Activated T-cell treated with anti-CD3 and anti-CD28 coated beads for 24 hours (primary cell): ENCODE data around the gene NRARP.
"Not testable (repeated sequence)": the region's sequence is repeated elsewhere in the genome, so short reads cannot be mapped to it uniquely, and the experiment has no call there.

Experiments
- DNase-seq: peaks from one replicate; pipeline ENCODE4 v3.0.0-alpha.2; 2020; ENCODE audit warnings: low read depth

The NRARP gene, protein sequence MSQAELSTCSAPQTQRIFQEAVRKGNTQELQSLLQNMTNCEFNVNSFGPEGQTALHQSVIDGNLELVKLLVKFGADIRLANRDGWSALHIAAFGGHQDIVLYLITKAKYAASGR

DNA sequence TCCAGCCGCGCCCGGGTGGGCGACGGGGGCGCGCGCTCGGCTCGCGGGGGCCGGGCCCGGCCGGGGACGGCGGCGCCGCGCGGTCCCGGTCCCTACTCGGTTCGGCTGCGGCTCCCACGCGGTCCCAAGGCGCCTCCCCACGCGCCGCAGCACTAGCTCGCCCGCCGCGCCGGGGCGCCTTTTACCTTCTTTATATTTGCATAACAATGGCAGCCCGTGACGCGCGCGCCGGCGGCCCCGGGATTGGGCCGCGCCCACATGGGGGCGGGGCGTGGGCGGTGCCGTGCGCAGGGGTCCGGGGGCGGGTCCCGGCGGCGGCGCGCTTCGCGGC is at the start of gene NRARP:
Gene NRARP (minus strand): TSS at position 154 of the 331 bp plus-strand sequence. CDS start 343 bp downstream, outside the sequence.
- peak; percentile 85 for DNase-seq

DNA sequence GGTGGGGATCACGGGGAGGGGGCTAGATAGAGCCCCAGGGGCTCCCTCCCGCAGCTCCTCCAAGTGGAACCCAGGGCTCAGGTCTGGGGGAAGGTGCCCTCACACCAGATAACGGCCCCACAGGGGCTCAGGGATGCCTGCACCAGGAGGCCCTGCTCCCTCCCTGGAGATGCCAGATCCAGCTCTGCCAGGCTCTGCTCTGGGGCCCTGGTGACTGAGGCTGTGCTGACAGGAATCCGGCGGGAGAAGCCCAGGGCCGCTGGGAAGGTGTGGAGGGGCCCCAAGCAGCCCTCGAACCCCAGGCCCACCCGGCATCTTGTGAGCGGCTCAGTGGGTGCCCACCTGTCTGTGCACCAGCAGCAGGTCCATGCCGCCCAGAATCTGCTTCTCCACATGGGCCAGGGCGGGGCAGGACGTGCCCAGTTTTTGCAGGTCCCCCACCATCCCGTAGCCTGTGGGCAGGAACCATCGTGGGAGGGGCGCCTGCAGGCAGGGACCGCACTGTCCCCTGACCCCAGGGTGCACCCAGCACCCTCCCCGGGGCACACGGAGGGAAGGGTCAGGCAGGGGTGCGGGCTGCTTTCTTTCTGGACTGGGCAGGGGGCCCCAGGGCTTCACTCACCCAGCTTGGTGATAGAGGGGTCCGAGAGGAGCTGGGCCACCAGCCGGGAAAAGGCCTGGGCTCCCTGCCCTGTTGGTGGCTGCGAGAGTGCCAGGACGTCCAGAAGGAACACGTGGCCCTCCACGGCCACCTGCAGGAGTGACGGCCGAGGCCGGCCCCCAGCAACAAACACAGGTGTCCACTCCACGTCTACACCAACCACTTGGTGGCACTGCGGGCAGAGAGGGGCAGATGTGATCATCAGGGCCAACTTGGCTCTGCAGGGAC is 48.9 kb upstream of the NRARP start:
- no peak for DNase-seq

DNA sequence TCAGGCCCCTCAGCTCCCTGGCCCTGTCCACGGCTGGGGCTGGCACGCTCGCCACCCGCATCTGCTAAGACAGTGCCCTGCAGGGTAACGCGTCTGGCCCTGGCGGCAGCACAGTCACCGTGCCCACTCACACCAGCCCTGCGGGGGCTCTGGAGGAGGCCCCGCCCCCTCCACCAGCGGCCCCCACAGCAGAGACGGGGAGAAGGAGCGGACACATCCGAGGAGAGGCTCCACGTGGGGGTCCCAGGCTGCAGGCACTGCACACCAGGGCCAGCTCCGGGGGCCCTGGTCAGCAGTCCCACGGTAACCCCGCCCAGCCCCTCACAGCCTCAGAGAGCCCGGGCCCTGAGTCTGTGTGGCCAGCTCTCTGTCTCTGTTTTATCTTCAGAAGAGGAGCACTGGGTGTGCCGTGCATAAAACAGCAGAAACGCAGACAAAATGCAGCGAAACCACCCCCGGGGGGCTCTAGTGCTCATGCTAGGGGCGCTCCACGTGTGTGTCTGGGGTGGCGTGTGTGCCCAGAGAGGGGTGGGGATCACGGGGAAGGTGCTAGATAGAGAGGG is 47.5 kb upstream of the NRARP start:
- DNase-seq, result no peak

DNA sequence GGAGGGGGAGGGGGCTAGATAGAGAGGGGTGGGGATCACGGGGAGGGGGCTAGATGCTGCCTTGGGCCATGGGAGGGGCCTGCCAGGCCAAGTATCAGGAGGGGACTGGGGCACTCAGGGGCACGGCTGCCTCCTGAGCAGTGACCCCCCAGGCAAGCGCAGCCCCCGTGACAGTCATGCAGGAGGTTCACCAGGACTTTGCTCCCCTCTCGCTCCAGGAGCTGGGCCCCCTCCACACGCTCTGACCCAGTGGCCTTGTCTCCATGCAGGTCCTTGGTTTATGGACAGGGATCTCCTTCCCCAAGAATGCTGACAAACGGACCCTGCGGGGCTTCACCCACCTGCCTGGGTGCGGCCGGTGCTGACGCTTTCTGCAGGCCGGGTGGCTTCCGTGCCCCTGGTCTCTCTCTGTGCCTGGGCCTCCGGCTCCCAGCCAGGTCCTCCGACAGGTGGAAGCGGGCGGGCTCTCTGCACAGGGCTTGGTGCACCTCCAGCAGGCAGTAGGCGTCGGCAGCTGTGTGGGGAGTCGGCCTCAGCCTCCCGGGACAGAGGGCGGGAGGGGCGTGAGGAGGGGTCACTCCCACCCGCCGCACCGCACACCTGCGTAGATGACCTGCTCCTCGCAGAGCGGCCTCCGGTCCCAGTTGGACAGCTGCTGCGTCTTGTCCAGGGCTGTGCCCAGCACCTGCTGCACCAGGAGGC is 46.8 kb upstream of the NRARP start:
- DNase-seq, result no peak

DNA sequence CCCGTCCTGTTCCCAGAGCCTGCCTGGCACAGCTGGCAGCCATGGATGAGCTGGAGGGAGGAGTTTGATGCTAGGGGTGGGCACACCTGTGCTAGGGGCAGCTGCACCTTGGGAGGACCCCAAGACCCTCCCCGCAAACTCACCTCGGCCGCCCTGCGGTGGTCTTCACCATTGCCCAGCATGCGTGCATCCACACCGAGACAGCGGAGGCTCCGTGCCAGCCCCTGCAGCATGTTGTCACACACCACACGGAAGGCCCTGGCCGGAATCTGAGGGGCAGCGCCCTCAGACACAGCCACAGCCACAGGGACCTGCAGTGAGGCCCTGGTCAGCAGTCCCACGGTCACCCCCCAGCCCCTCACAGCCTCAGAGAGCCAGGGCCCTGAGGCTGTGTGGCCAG is 45.9 kb upstream of the NRARP start:
- no peak for DNase-seq

DNA sequence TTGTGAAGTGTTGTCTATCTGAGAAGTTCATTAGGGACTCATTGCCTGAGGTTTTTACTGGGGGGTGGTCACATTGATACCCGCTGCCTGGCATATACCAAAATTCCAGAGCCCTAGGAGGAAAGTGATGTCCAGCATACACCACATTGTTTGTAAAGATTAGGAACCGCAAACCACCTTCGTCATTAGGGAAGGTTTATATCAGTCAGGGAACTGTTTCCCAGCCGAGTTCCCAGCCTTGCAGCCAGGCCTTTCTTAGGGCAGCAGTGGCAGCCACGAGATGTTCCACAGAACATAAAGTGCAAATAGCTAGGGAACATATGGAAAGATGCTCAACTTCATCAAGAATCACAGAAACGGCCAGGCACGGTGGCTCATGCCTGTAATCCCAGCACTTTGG is 40.4 kb upstream of the NRARP start:
- no peak for DNase-seq

DNA sequence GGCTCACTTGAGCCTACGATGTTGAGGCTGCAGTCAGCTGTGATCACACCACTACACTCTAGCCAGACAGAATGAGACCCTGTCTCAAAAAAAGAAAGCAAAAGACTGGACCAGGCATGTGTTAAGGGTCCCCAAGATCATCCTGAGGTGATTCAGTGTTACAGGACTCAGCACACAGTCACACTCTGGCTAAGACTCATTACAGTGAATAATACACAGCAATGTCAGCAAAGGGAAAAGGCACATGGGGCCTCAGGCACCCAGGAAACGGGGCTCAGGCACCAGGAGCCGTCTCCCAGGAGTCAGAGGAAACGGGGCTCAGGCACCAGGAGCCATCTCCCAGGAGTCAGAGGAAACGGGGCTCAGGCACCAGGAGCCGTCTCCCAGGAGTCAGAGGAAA is 39.2 kb upstream of the NRARP start:
- DNase-seq, result no peak

DNA sequence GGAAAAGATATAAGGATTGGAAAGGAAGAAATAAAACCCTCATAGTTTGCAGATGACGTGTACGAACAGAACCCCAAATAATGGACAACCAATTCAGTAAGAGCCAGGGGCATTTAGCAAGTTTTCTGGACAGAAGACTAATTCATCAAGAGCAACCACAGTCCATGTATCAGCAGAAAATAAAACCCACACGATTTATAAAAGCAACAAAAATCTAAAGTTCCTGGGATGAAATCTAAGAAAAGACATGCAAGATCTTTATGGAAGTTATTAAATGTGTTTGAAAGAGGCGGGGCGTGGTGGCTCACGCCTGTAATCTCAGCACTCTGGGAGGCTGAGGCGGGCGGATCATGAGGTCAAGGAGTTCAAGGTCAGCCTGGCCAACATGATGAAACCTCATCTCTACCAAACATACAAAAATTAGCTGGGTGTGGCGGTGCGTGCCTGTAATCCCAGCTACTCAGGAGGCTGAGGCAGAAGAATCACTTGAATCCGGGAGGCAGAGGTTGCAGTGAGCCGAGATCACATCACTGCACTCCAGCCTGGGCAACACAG is 37.9 kb upstream of the NRARP start:
- DNase-seq, result not testable (repeated sequence)

DNA sequence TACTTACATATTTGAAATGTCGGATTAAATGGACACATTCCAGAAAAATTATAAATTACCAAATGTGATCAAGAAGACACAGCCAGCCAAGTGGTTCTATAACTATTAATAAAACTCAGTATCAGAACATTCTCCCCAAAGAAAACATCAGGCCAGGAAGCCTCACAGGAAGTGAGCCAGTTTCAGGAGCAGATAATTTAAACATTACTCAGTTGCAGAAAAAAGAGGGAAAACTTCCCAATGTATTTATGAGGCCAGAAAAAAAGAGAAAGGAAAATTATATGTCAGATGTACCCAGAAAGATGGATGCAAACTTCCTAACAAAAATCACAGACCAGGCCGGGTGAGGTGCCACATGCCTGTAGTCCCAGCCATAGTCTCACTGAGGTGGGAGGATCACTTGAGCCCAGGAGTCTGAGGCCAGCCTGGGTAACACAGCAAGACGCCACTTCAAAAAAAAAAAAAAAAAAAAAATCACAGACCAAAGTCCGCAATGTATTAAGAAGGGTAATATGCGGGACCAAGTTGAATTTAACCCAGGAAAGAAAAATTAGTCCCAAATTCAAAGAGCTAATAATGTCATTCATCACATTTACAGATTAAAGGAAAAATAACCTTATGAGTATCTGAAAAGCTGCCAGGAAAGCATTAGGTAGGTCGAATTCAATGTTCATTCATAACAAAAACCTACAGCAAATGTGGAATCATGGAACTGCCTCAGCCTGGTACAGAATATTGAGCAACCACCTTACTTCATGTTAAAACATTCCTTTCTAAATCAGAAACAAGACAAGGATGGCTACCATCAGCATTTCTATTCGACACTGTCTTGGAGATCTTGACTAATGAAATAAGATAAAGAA is 37.2 kb upstream of the NRARP start:
- no peak for DNase-seq

DNA sequence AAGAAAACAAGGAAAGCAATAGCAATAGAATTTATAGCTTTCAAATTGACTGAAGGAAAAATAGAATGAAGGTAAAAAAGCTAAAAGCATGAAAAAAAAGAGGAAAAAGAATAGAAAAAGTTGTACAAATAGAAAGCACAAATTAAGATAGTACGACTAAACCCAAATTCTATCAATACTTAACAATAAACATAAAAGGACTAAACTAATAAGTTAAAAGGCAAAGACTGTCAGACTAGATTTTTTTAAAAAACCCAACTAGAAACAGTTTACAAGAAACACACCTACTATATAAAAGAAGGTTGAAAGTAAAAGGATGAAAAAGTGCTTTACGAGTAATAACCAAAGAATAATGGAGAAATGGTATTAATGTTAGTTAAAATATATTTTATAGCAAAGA is 34.7 kb upstream of the NRARP start:
- DNase-seq, result no peak

DNA sequence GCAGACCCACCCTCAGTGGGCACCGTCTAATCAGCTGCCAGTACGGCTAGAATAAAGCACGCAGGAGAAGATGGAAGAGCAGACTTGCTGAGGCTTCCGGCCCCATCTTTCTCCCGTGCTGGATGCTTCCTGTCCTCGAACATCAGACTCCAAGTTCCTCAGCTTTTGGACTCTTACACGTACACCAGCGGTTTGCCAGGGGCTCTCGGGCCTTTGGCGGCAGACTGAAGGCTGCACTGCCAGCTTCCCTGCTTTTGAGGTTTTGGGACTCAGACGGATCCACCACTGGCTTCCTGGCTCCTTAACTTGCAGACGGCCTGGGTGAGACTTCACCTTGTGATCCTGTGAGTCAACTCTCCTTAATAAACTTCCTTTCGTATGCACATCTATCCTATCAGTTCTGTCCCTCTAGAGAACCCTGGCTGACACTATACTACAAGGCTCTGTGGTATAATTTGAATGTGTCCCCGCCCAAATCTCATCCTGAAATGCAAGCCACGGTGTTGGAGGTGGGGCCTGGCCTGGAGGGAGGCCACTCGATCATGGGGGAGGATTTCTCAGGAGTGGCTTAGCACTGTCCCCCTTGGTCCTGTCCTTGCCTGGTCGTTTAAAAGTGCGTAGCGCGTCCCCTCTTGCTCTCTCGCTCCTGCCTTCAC is 31.1 kb upstream of the NRARP start:
- DNase-seq, result no peak

DNA sequence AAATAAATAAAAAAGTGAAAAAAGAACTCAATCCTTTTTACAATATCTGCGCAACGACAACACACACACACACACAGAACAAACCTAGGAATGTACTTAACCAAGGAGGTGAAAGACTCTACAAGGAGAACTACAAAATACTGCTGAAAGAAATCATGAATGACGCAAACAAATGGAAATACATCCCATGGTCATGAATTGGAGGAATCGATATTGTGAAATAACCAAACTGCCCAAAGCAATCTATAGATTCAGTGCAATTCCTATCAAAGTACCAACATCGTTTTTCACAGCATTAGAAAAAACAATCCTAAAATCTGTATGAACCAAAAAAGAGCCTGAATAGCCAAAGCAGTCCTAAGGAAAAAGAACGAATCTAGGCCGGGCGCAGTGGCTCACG is 29.9 kb upstream of the NRARP start:
- no peak for DNase-seq

DNA sequence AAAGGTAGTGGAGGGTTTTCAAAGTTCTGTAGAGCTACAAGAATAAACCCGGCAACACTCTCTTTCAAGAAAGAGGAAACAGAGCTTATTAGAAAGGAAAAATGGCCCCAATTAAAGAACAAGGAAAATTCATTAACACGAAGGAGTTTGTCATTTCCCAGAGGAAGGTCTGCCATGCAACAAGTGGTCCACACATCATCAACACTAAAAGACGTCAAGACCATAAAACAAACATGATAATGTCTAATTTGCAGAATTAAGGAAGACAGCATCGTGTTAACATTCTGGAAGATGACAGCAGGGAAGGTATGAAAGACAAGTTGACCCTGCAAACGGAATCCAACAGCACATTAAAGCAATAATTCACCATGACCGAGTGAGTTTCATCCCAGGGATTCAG is 28.6 kb upstream of the NRARP start:
- DNase-seq, result no peak

DNA sequence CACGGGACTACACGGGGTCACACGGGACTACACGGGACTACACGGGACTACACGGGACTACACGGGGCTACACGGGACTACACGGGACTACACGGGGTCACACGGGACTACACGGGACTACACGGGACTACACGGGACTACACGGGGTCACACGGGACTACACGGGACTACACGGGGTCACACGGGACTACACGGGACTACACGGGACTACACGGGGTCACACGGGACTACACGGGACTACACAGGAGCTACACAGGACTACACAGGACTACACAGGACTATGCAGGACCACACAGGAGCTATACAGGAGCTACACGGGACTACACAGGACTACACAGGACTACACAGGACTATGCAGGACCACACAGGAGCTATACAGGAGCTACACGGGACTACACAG is 27.5 kb upstream of the NRARP start:
- DNase-seq, result not testable (repeated sequence)

DNA sequence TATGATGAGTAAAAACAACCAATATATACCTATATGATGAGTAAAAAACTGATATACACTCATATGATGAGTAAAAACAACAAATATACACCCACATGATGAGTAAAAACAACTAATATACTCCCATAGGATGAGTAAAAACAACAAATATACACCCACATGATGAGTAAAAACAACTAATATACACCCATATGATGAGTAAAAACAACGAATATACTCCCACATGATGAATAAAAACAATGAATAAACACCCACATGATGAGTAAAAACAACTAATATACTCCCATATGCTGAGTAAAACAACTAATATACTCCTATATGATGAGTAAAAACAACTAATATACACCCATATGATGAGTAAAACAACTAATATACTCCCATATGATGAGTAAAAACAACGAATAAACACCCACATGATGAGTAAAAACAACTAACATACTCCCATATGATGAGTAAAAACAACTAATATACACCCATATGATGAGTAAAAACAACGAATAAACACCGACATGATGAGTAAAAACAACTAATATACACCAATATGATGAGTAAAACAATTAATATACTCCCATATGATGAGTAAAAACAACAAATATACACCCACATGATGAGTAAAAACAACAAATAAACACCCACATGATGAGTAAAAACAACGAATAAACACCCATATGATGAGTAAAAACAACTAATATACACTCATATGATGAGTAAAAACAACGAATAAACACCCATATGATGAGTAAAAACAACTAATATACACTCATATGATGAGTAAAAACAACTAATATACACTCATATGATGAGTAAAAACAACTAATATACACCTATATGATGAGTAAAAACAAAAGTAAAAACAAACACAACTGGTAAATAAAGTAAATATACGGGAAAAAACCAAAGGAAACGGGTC is 25.8 kb upstream of the NRARP start:
- DNase-seq, result not testable (repeated sequence)

DNA sequence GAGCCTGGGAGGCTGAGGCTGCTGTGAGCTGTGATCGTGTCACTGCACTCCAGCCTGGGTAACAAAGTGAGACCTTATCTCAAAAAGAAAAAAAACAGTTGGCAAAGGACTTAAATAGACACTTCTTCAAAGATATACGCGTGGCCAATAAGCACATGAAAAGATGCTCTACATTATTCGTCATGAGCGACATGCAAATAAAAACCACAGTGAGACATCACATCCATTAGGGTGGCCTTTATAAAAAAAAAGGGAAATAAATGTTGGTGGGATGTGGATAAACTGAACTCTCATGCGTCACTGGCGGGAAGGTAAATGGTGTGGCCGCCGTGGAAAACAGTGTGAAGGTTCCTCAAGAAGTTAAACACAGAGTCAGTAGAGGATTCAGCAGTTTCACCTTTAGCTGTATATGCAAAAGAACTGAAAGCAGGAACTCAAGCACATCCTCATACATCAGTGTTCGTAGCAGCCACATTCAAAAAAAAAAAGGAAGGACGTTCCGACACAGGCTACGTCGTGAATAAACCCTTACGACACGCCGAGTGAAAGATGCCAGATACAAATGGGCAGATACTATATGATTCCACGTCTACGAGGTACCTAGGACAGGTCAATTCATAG is 24.5 kb upstream of the NRARP start:
- DNase-seq, result no peak

DNA sequence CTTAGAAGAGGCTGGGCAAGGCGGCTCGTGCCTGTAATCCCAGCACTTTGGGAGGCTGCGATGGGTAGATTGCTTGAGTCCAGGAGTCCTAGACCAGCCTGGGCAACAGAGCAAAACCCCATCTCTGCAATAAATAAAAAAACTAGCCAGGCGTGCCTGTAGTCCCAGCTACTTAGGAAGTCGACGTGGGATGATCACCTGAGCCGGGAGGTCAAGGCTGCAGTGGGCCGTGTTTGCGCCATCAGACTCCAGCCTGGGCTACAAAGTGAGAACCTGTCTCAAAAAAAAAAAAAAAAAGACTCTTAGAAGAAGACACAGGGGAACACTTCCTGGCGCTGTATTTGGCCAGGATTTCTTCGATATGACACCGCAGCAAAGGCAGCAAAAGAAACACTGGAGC is 23.7 kb upstream of the NRARP start:
- DNase-seq, result no peak

DNA sequence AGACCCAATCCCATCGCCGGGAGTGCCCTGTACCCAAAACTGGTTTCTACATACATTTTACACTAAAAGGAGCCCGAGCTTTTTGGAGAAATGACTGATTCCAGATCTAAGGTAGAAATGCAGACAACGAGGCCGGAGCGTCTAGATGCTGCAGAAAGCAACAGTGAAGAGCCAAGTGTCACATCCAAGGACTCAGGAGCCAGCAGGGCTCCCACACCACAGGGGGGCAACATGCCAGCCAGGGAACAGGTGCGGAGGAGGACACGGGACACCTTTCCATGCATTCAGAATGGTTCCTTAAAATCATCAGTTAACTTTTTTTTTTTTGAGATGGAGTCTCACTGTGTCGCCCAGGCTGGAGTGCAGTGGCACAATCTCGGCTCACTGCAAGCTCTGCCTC is 23.1 kb upstream of the NRARP start:
- no peak for DNase-seq

DNA sequence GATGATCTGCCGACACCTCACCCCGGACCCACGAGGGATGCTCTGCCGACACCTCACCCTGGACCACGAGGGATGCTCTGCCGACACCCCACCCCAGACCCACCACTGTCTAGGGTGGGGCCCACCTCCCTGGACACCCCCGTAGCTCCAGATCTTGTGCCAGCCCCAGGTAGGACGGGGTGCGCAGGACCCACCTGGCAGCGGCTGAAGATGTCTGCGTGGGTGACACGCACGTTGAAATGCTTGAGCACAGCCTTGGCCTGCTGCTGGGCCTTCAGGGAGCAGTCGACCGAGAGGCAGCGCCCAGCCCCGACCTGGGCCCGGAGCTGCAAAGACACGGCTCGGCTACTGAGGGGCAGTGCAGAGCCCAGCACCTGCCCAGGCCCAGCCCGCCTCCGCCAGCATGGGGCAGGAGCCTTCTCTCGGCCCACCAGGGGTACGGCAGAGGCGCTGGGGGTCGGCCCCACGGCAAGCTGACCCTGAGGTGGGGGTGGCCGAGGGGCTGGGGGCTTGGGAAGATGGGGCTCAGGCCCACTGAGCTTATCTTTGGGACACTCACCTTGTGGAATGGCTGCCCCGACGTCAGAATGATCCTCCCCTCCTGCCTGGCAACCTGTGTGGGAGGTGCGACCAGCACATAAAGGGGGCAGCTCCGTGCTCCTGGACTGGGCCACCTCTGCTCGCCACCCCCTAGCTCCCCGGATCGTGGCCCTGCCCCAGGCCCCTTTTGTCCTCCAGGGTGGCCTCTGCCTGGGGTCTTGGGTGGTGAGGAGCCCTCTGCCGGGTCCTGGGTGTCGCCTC is 21.7 kb upstream of the NRARP start:
- no peak for DNase-seq
